Esophagus (tissue), 2 donors: Measurements from ENCODE around the gene TTLL9. TPM values are rescaled to one million over a fixed set of nuclear protein-coding genes. Genes with fewer than 3 reads are reported as not detected.
"Not testable (repeated sequence)": the region's sequence is repeated elsewhere in the genome, so short reads cannot be mapped to it uniquely, and the experiment has no call there.

ENCODE experiments used
- H3K27ac ChIP-seq, 2 donors: one replicate each; pipeline ENCODE4 v1.5.1; 2013; ENCODE audit warnings: low read depth in 2 of 2, mild to moderate bottlenecking in 2 of 2, inconsistent platforms in 1 of 2, low read length in 1 of 2, moderate library complexity in 1 of 2
- H3K27me3 ChIP-seq, 2 donors: one replicate each; pipeline ENCODE4 v1.6.1; 2013; ENCODE audit warnings: low read length in 2 of 2, control low read depth in 1 of 2, mild to moderate bottlenecking in 1 of 2; ENCODE audit not compliant: insufficient read depth in 2 of 2, control insufficient read depth in 1 of 2
- H3K36me3 ChIP-seq, 2 donors: one replicate each; pipeline ENCODE4 v1.6.1; 2013; ENCODE audit warnings: low read length in 1 of 2; ENCODE audit not compliant: control insufficient read depth in 2 of 2, insufficient read depth in 2 of 2
- H3K4me1 ChIP-seq, 2 donors: one replicate each; pipeline ENCODE4 v1.6.1; 2013; ENCODE audit warnings: low read length in 1 of 2; ENCODE audit not compliant: control insufficient read depth in 2 of 2, insufficient read depth in 2 of 2
- H3K4me3 ChIP-seq, 2 donors: one replicate each; pipeline ENCODE4 v1.5.1; 2013; ENCODE audit warnings: low read length in 2 of 2, mild to moderate bottlenecking in 2 of 2, low read depth in 1 of 2, moderate library complexity in 1 of 2
- H3K9me3 ChIP-seq, 2 donors: one replicate each; pipeline ENCODE4 v1.6.1; 2013; ENCODE audit warnings: mild to moderate bottlenecking in 2 of 2, low read depth in 1 of 2, low read length in 1 of 2, moderate library complexity in 1 of 2; ENCODE audit not compliant: control insufficient read depth in 2 of 2, insufficient read depth in 1 of 2
- WGBS, 2 donors: extraction: QIAGEN DNeasy Blood & Tissue Kit; methylation state at CpG; one replicate each; pipeline ENCODE4 v1.1.7; 2013; 5-methylcytosine and 5-hydroxymethylcytosine counted together
- polyA plus RNA-seq, 2 donors: library from polyadenylated mRNA; stranded (reverse); fragments of 200-250 nt; gene quantifications; one replicate each; pipeline ENCODE4 v1.2.3, GENCODE V29; 2013
- donor health status: healthy with polysubstance abuse.
- donor health status: Bipolar disorder and iron deficiency.

The TTLL9 gene
- polyA plus RNA-seq, 2 donors = 0.12 to 0.14 TPM

DNA sequence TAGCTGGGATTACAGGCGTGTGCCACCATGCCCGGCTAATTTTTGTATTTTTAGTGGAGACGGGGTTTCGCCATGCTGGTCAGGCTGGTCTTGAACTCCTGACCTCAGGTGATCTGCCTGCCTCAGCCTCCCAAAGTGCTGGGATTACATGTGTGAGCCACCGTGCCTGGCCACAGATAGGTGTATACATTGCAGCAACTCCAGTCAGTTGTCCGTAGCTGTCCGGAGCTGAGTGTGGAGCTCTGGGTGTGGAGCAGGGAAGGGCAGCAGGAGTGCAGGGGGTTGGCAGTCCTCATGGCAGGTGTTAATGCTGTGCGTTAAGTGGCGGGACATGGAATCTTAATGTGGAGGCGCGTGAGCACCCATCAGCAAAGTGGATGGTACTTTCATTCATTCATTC is 42.4 kb upstream of the TTLL9 start:
- H3K27me3 ChIP-seq, H3K36me3 ChIP-seq, H3K27ac ChIP-seq, H3K4me3 ChIP-seq, H3K9me3 ChIP-seq, H3K4me1 ChIP-seq: not testable (repeated sequence)
- 94 to 95% methylated on average over 11 of the region's 11 CpGs for WGBS, 2 donors

DNA sequence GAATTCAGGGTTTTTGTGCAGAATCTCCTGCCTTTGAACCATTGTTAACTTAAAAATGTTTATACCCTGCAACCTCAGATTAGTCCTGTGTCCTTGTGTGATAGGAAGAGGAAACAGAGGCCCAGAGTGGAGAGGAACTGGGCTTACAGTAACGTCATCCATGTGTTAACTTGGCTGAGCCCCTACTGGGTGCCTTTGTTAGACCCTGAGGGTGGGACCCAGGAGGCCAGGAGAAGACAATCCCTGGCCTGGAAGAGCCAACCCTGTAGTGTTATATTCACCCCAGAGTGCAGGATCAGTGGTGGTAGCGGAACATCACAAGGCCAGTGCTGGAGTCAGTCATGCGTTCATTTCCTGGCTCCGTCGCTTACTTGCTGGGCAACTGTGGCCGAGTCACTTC is 40.7 kb upstream of the TTLL9 start:
- no peaks in the 10 kb centered on the region for H3K27me3 ChIP-seq
- no peaks in the 10 kb centered on the region for H3K4me1 ChIP-seq
- no peak overlapping the region for H3K27ac ChIP-seq
- no peak overlapping the region for H3K4me3 ChIP-seq
- no peaks in the 10 kb centered on the region for H3K36me3 ChIP-seq
- no peaks in the 10 kb centered on the region for H3K9me3 ChIP-seq
- 77 to 79% methylated on average over 6 of the region's 6 CpGs for WGBS, 2 donors

DNA sequence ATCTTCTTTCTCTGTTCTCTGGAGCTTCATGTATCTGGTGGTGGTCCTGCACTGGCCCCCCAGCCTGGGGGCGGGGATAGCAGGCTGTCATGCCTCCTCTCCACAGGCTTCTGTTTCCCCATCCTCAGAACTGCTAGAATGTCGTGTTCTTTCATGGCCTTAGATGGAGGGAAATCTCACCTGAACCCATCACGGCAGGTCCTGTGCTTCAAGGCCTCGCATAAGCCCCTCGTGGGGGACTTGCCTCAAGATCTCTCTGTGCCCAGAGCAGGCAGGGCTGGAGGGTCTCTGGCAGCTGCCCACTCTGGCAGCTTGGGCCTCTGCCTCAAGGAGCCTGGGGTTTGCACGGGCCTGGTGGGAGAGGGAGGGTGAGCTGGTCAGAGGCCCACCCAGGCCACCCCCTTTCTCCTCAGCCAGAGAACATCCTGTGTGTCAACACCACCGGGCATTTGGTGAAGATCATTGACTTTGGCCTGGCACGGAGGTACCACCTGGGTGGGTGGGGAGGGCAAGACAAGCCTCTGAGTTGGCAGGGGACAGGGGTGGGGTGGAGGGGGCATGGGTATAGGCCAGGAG is 39.9 kb upstream of the TTLL9 start:
- Histone ChIP-seq H3K27me3 (no peaks in the 10 kb centered on the region), H3K9me3 (no peaks in the 10 kb centered on the region)
- 80 to 85% methylated on average over 7 to 8 of the region's 8 CpGs for WGBS, 2 donors

DNA sequence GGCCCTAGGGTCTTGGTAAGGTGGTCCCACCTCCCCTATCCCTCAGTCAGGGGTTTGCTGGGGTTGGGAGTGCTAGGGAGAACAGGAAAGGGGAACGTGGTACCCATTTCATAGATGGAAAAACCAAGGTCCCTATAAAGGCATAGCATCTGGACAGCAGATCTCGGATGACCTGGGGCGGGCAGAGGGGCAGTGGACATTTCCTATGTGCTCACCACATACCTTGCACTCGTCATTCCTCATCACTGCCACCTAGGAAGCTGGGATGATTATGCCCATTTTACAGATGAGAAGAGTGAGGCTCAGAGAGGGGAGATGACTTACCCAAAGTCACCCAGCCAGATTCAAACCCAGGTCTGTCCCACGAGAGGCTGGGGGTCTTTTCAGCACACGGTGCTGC is 39.2 kb upstream of the TTLL9 start:
- WGBS, 2 donors = 88 to 91% methylated on average over 6 of the region's 6 CpGs
- Histone ChIP-seq H3K36me3 (no peaks in the 10 kb centered on the region), H3K27ac (no peak overlapping the region), H3K27me3 (no peaks in the 10 kb centered on the region), H3K4me1 (peaks cover 0 to 3% of the 10 kb centered on the region in 2 donors), H3K4me3 (no peak overlapping the region), H3K9me3 (no peaks in the 10 kb centered on the region)

More for the DNA sequence above, 39.9 kb upstream of the TTLL9 start:
- H3K4me1 ChIP-seq = no peaks in the 10 kb centered on the region
- no peak overlapping the region for H3K27ac ChIP-seq
- no peak overlapping the region for H3K4me3 ChIP-seq
- no peaks in the 10 kb centered on the region for H3K36me3 ChIP-seq

DNA sequence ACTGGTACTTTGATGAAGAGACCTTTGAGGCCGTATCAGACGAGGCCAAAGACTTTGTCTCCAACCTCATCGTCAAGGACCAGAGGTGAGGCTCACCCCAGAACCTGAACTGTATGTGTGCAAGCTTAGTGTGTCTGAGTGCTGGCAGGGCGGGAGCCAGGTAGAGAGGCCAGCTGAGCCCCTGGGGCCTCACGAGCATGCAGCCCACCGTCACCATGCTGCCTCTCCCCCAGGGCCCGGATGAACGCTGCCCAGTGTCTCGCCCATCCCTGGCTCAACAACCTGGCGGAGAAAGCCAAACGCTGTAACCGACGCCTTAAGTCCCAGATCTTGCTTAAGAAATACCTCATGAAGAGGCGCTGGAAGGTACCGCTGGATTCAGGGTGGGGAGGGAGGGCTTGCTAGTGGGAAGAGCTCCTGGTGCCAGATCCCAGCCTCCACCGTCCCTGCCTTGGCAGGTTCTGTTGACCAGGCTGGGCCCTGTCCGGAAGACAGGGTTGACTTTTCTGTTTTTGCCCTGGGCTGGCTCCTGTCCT is 38.6 kb upstream of the TTLL9 start:
- Histone ChIP-seq H3K36me3 (no peaks in the 10 kb centered on the region), H3K4me1 (peaks cover 0 to 4% of the 10 kb centered on the region in 2 donors), H3K4me3 (no peak overlapping the region), H3K9me3 (no peaks in the 10 kb centered on the region), H3K27me3 (no peaks in the 10 kb centered on the region), H3K27ac (no peak overlapping the region)
- 80 to 83% methylated on average over 17 of the region's 17 CpGs for WGBS, 2 donors

DNA sequence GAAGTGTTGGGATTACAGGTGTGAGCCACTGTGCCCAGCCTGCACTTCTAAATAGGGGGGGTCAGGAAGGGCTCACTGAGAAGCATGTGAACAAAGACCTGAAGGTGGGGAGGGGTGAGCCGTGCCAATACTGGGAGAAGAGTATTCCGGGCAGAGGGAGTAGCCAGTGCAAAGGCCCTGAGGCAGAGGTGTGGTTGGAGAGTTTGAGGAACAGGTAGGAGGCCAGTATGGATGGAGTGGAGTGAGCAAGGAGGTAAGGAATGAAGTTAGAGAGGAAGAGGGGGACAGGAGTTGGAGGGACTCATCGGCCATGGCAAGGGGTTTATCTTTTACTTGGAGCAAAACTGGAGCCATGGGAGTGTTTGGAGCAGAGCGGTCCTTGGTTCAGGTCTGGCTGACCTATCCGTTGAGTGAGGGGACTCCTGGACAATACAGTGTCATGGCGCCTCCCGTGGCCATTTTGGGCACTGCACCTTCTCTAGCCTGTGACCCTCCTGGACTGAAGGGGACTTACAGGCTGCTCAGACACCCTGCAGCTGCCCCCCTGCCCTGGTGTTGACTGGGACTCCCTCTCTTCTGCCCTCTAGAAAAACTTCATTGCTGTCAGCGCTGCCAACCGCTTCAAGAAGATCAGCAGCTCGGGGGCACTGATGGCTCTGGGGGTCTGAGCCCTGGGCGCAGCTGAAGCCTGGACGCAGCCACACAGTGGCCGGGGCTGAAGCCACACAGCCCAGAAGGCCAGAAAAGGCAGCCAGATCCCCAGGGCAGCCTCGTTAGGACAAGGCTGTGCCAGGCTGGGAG is 37.1 kb upstream of the TTLL9 start:
- no peaks in the 10 kb centered on the region for H3K27me3 ChIP-seq
- no peaks in the 10 kb centered on the region for H3K36me3 ChIP-seq
- H3K9me3 ChIP-seq = no peaks in the 10 kb centered on the region
- H3K27ac ChIP-seq = no peak overlapping the region
- no peak overlapping the region for H3K4me3 ChIP-seq
- H3K4me1 ChIP-seq = peaks cover 2 to 4% of the 10 kb centered on the region in 2 donors
- 62 to 63% methylated on average over 14 of the region's 14 CpGs for WGBS, 2 donors

DNA sequence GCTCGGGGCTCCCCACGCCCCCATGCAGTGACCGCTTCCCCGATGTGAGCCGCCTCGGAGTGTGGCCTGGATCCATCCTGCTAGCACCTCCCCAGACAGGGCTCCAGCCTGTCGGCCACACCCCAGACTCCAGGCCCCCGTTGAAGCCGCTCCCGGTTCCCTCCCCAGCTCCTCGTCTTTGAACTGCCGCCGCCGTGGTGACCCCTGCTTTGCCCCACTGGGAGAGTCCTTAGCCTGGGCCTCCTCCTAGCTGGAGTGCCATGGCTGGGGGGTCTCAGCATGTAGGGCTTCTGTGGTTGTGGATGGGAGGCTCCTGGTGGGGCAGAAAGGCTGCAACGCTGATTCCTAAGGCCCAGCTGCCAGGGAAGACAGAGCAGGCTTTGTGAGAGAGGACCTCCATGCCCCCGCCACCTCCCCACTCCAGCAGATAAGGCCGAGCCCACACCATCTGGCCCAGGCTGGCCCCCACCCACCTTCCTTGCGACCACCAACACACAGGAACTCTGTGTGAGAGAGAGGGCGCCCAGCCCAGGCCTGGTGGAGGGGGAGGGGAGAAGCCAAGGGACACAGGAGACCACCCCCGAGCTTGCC is 36.4 kb upstream of the TTLL9 start:
- Histone ChIP-seq H3K4me1 (peaks cover 3 to 4% of the 10 kb centered on the region in 2 donors), H3K27me3 (no peaks in the 10 kb centered on the region), H3K9me3 (no peaks in the 10 kb centered on the region), H3K4me3 (no peak overlapping the region), H3K27ac (no peak overlapping the region), H3K36me3 (no peaks in the 10 kb centered on the region)
- WGBS, 2 donors = 74 to 76% methylated on average over 17 to 20 of the region's 20 CpGs

DNA sequence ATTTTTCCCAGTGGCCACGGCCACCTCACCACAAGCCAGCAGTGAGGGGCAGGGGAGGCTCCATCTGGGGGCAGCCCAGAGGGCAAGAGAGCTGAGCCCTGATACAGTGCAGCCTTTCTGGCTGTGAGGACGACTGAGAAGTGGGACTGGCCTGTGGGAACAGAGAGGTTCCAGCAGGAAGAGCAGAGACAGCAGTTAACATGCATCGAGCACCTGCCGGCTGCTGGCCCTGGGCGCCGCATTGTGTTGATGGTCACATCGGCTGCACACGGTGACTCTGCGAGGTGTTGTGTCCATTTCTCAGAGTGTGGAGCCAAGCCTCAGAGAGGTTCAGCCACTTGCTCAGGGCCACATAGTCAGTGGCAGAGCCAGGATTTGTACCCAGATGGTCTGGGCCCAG is 34.9 kb upstream of the TTLL9 start:
- no peaks in the 10 kb centered on the region for H3K36me3 ChIP-seq
- no peaks in the 10 kb centered on the region for H3K27me3 ChIP-seq
- no peaks in the 10 kb centered on the region for H3K9me3 ChIP-seq
- H3K27ac ChIP-seq = no peak overlapping the region
- peaks cover 3 to 4% of the 10 kb centered on the region in 2 donors for H3K4me1 ChIP-seq
- WGBS, 2 donors = 81 to 85% methylated on average over 9 of the region's 9 CpGs
- H3K4me3 ChIP-seq = no peak overlapping the region

DNA sequence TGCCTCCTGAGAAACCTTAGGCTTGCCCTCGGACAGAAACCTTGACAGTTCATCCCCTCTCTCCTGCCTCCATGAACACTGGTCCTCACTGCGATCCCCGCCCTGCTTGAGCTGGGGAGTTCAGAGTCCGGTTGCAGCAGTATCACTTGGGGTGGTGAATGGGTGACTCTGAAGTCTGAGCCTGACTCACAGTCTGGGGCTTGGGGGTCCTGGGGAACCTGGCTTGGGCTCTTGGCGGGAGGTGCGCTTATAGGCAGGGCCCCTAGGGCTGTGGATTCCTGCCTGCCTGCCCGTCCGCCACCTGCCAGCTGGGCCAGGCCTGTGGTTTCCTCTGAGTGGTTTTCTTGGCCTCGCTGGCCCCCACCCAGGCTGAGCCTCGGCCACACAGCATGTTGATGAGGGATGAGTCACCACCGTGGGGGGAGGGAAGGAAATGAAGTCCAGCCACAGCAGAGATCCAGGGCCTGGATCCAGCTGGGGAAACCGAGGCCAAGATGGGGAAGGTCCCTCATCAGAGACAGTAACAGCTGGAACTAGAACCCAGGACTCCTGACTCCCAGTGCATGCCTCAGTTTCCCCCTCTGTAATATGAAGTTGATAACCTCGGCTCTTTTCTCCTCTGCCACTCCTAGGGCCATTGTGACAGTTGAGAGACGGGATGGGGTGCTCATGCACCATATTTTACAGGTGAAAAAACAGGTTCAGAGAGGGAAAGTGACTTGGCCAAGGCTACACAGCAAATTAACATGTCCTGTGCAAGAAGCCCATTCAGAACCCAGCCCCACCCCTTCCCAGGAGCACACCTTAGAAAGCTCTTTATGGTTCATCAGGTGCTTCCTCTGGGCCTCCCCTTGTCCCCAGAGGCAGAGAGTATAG is 34.2 kb upstream of the TTLL9 start:
- H3K9me3 ChIP-seq = no peaks in the 10 kb centered on the region
- no peak overlapping the region for H3K27ac ChIP-seq
- peaks cover 3 to 4% of the 10 kb centered on the region in 2 donors for H3K4me1 ChIP-seq
- H3K36me3 ChIP-seq = no peaks in the 10 kb centered on the region
- no peaks in the 10 kb centered on the region for H3K27me3 ChIP-seq
- no peak overlapping the region for H3K4me3 ChIP-seq
- WGBS, 2 donors = 29% methylated on average over 14 of the region's 14 CpGs
